ENCODE measurements around the gene ZMIZ1.

Gene ZMIZ1

DNA sequence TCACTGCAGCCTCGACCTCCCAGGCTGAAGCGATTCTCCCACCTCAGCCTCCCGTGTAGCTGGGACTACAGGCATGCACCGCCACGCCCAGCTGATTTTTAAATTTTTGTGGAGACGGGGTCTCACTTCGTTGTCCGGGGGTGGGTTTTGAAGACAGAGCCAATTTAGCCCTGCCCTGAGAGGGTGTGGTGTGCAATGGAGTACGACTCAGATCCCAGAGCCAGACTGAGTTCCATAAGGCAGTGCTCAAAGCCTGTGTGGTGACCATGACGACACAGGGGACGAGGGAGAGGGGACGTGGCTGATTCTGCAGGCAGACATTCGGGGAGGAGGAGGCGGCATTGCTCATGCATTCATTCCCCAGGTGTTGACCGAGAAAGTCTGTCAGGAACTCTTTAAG lies 72.1 kb downstream of the ZMIZ1 start:
- no peak for FAIRE-seq

DNA sequence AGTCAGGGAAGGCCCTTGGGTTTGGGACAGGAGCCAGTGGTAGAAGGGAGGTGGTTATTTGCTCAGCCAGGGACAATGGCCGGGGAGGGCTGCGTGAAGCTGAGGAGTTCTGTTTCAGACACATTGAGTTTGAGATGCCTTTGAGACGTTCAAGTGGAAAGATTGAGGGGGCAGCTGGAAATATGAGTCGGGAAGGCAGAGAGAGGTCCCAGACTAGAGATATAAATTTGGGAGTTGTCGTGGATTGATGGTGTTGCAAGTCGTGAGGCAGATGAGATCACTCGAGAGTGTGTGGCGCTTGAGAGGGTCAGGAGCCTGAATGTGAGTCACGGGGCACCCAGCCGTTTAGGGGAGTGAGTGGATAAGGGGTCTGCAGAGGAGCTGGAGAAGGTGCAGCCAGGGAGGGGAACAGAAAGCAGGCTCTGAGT lies 73.3 kb downstream of the ZMIZ1 start:
- FAIRE-seq = no peak

DNA sequence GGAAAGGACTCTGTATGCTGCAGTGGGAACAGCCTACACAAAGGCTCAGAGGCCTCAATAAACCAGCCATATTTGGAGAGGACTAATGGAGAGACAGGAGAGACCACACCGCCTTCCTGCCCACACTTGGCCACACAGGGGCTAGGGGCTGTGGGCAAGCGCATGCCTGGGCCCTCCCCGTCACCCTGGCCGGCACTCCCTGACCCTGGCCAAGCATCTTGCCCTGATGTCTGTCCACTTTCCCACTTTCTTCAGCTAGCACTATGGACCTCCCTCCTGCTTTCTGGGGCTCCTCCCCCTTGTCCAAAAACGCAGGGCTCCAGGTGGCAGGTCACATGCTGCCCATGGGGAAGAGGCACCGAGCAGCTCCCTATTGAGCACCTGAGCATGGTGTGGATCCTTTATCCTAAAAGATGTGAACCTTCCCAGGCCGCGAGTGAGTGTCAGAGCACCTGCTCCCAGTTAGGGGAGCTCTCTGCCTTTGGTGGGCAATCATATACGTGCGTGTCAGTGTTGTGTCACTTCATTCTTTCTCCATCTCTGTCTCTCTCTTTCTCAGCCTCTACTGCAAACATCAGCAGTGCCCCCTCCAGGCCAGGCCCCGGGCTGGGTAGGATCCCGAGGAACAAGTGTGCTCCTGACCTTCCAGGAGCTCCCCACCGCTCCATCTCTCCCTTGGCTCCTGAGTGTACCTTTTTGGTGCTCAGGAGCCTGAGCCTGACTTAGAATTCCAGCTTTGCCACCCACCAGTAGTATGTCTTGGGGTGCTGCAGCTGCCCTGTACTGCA lies 74.0 kb downstream of the ZMIZ1 start:
- FAIRE-seq = no peak

DNA sequence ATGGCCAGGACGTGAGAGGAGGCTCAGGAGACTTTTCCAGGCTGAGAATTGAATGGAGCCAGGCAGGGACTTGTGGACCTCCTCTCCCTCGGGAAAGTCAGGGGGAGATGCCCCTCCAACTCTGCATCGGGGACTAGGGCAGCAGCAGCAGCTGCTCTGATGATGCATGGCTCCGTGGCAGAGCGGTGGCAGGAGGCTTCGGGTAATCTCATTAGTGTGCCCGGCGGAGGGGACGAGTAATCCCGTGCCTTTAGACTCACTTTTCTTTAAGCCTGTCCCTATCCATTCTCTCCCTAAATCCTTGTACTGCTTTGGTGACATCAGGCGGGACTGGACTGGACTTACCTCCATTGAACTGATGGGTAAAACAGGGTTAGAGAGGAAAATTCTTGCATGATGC lies 75.1 kb downstream of the ZMIZ1 start:
- FAIRE-seq = no peak

DNA sequence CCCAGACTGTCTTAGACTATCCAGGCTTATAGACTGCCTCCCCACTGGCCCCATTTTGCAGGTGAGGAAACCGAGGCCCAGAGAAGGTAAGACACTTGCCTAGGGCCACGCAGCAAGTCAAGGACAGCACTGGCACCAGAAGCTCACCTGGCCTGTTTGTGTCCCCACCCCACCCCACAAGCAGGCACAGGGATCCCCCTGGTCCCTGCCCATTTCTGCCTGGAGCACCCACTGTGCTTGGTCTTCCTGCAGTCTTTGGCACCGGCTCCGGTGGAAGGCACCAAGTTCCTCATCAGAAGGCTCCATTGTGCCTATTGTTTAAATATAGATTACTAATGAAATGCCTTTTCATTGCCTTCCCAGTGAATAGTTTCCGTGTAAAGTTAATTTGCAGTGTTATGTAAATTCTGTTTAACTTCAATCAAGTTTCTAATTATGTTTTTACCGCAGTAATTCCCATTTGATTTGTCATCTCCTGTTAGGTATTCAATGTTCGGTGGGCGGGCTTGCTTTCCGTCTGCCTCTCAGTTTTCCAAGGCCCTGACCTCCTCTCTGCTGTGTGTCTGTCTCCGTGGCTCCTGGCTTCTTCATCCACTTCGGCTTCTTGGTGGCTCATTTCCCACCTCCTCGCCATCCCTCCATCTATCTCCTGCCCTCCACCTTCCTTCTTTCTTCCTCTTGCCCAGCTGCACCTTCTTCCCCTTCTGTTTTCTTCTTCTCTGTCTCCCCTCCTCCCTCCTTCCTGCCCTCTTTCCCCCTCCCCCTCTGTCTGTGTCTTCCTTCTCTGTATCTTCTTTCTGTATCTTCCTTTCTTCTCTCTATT lies 75.8 kb downstream of the ZMIZ1 start:
- FAIRE-seq = no peak

DNA sequence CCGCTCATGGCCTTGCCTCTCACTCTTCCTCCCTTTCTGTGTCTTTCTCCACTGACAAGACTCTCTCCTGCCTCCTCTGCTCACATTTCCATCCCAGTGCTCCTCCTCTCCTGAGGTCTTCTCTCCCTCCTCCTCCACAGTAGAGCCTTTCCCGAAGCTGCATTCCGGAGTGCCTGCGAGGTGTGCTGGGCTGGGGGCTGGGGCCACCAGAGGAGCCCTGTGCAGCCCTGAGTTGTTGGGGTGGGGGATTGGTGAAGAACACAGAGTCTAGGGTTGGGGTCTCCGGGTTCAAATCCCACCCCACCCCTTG lies 76.4 kb downstream of the ZMIZ1 start:
- FAIRE-seq = no peak

DNA sequence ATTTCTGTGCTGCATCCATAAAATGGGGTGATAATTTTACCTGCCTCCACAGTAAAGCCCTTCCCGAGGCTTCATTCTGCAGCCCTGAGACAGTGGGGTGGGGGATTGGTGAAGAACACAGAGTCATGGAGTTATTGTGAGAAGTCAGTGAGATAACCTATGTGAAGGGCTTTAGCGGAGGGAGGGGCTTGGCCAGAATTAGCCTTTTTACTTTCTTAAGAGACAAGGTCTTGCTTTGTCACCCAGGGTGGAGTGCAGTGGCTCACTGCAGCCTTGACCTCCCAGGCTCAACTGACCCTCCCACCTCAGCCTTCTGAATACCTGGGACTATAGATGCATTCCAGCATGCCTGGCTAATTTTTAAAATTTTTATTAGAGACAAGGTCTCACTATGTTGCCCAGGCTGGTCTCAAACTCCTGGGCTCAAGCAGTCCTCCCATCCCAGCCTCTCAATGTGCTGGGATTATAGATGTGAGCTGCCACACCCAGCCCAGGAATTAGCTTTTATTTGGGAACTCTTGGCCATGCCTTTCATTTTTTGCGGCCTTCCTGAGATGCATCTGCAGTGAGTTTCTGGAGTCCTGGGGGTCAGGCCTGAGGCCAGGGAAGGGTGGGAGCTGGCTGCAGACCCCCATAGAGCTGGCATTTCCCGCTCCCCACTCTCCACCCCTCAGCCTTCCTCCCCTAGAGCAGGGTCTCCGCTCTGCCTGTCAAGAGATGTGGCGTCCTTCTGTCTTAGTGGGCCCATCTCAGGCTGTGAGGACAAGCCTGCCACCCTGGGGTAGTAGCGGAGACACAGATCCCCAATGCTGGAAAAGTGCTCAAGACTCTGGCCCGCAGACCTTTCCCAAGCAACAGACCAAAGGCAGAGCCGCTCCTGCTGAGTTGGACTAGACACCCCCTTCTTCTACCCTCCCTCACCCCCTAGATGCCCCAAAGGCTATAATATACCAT lies 77.0 kb downstream of the ZMIZ1 start:
- FAIRE-seq = no peak

DNA sequence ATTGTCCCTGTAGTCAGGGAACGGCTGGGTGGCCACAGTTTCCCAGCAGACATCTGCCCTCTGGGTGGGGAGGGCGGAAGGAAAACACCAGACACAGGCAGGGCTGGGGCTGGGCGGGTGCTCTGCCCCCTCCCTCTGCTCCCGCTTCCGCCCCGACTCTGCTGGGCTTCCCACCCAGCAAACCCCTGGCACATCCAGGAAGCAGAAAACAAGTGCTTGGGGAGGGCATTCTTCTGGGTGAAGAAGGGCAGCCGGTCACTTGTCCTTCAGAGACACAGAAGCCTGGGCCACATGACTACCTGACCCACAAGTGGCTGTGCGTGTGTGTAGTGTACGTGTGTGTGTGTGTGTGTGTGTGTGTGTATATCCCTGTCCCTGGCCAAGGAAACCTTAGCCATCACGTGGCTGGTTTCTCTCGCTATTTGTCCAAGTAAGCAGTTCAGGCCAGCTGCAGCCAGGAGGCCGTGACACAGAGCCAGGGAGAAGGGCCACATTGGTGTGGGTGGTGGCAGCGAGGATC lies 77.9 kb downstream of the ZMIZ1 start:
- FAIRE-seq = no peak

DNA sequence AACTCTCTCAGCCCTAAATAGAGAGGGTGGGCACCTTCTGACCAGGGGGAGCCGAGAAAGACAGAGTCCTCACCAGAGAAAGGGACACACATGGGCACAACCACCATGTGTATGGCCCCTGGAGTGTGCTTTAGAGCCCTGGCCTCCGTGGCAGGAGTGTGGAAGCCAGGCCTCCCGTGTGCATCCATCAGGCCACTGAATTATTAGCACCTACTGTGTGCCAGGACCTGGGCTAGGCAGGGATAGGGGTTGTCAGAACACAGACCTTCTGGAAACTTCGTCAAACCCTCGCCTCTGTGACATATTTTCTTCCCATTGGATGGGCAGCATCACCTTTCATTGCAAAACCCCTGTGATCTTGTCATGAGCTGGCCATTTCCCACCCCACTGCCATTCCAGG lies 78.5 kb downstream of the ZMIZ1 start:
- FAIRE-seq = no peak

DNA sequence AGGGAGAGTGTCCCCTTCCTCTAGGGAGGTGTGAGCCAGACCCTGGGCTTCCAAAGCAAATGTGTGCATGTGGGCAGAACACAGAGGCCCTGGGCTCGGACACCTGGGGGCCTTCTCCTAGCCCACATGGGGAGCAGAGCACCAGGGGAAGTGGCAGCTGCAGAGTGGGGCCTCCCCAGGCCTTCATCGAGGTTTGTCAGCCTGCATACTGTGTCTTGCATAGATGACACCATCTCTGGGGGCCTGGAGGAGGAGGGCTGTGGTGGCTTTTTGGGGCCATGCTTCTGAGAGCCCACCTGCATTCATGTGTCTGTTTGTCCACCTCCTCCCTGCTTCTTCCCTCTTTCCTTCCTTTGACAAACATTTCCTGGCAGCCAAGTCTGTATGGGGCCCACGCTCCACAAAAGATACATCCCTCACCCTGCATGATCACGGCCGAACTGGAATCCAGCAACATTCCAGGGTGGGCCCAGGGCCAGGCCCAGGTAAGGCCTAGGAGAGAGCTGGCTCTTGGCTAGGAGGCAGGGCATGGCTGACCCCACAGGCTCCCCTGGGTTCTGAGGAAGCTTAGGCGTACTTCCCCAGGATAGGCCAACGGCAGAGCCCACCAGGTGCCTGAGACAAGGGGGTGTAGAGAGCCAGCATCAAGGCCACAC lies 79.2 kb downstream of the ZMIZ1 start:
- no peak for FAIRE-seq

DNA sequence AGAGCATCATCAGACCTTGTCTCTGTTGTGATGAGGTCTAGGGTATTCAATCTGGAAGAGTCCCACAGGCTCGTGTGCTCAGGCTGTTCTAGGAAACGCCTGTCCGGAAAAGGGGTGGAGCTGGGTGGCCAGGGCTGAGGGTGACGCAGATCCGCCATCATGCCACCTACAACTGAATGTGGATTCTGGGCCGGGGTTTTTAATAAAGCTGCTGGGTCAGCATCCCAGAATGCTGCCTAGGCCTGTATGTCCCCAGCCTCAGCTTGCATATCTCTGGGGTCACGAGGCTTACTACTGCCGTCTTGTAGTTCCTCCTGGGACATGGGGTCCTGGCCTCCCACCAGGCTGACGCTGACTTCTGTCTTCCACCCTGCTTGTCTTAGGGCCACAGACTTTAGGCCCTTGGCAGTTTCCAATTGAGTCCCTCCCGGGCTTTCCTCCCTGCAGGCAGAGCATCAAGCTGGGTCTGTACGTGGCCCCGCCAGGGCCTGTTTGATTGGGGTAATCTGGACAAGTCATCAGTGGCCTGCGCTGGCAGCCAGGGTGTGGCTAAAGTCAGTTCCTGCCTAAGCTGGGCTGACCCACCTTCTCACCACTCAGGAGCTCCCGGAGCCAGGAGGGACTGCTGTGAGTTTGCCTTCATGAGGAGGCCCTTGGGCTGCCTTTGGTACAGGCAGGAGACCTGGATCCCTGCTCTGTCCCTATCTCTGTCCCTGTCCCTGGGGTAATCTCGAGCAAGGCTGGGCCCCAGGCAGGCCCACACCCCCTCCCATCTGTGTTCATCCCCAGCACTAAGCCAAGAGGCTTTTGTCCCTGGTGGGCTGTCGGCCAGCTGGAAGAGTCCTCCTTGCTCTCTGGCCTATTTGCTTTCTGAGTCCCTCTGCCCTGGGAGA lies 79.9 kb downstream of the ZMIZ1 start:
- no peak for FAIRE-seq

DNA sequence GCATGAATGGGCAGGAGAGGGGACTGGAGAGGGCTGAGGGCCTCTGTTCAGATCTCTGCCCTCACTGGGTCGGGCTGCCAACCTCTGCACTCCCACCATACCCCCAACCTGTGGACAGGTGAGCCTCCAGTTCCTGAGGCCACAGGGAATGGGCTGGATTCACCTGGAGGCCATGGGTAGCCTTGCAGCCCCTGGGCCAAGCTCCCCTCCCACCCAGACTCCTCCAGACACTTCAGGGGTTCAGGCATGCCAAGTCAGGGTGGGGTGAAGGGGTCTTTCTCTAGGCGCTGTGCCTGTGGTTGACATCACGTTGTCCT lies 80.5 kb downstream of the ZMIZ1 start:
- FAIRE-seq = no peak

DNA sequence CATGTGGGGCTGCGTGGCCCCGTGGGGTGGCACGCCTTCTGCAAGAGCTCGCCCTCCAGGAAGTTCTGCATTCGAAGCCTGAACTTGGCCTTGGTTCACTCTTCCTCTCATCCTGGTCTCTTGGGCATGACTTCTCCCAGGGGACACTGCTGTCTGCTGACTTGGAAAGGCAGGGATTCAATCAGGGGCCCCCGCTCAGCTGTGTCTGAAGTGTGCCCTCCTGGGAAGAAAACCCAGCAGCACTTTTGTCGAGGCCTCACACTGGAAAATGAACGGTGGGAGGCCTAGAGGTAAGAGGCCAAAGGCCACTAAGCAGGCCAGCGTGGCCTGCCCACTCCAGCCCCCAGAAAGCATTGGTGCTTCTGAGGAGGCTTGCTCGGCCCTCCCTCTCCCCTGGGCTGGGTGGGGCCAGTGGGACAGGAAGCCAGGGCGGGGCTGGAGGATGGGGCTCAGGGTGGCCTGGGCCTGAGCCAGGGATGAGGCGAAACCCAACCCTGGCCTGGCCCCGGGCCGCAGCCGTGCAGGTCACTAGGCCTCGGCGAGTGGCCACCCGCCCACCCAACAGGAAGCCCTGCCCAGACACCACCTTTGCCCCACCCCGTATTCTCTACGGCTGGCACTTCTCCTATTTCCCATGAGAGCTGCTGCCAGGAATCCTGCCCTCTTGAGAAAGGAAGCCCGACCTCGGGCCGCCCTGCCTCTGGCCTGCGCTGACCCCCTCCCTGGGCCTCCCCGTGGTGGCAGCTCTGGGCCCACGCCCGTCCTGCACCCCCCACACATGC lies 81.1 kb downstream of the ZMIZ1 start:
- FAIRE-seq = no peak

DNA sequence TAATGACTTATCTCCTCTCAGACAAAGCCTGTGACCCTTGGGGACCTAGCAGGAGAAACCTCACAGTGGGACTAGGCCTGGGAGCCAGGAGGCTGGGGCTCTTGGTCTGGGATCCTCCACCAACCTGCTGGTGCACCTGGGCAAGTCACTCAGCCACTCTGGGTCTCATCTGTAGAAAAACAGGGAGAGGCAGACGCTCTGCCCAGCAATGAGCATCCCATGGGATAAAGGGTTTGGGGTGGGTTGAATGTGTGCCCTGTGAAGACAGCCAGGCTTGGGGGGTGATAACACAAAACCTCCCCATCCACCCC lies 81.6 kb downstream of the ZMIZ1 start:
- FAIRE-seq = no peak

DNA sequence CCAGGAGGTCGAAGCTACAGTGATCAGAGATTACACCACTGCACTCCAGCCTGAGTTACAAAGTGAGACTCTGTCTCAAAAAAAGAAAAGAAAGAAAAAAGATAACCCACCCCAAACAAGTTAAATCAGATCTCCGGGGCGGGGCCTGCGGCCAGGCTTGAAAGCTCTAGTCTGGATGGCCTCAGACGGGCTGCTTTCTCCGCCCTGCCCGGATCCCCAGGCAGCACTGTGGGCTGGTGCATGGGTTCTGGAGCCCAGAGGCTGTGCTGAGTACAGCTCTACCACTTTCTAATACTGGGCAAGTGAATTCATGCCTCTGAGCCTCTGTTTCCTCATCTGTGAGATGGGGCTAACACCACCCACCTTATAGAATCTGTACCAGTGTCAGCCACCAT lies 83.7 kb downstream of the ZMIZ1 start:
- FAIRE-seq = no peak

DNA sequence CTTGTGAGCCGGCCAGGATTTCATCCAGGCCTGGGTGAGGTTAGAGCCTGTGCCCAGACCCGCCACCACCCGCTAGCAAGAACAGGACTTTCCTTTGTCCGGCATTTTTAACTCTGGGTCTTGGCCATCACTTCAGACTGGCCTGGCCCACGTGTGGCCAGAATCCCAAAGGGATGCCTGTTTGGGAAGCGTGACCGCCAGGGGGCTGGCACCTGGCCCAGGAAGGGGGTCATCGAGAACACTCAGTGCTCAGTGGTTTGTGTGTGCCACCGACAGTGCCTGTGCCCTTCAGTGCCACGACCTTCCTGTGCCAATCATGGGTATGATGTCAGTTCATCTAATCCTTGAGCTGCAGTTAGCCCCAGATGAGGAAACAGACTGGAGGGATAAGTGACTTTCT lies 85.0 kb downstream of the ZMIZ1 start:
- no peak for FAIRE-seq

DNA sequence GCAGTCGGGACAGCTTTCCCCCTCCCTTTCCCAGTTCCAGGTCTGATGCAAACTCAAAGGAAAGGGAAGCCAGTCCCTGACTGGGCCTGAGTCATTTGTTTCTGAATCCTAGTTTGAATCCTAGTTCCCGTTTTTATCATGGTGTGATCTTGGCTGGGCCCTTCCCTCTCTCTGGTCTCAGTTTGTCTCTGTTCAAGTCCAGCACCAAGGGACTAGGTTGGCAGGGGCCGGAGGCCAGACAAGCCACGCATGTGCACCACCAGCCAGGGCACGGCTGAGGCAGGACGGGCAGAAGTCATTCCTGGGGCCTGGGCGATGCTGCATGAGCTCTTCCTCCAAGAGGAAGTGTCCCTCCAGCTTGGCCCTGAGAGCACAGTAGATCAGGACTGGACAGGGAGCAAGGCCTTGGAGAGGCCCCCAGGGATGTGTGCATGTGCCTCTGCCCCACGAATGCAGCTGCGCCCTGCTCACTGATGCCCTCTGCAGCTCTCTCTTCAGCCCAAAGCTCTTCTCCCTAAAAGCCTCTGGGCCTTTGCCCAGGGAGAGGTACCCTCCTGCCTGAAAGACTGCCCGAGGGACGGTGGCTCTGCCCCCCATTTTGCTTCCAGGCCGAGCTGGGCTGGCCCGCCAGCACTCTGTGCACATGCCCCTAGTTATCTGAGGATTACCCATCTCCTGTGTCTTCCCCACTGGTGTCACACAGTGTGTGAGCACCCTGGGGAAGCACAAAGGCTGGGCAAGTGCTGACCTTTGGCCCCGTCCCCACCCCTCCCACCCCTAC lies 86.7 kb downstream of the ZMIZ1 start:
- no peak for FAIRE-seq

DNA sequence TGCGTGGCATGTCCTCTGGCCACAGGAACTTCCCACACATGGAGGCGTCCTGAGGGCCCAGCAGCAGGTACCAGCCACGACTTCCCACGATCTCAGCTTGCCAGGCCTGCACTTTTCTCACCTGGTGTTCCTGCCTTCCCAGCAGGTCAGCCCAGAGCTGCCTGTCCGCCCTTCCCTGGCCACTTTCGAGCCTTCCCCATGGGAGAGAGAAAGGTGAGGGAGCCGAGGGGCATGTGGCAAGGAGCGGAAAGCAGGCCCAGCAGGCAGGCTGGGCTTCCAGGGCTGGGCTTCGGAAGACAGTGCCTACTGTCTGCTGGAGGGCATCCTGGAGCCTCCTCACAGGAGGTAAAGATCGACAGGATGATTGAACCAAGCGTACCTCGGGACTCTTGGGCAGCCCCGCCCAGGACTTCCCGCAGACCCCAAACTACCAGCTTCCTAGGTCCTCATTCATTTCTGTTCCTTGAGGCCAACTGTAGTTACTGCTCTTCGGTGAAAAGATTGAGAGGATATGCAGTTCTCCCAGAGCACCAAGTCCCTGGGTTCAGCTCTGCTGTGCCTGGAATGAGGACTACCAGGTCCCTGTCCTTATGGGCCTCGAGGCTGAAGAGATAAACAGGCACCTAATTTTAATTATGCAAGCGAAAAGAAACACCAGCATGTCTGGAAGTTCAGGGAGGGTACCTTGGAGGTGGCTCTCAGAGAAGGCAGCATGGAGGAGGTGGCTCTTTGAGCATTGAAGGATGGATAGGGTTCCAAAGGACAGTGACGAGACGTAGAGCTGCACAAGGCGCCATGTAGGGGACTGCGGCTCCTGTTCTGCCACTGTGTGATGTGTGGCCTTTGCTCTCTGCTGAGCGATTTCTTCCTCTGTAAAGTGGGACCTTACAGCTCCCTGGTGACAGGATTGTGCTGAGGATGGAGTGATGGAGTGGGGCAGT lies 87.8 kb downstream of the ZMIZ1 start:
- FAIRE-seq = no peak

DNA sequence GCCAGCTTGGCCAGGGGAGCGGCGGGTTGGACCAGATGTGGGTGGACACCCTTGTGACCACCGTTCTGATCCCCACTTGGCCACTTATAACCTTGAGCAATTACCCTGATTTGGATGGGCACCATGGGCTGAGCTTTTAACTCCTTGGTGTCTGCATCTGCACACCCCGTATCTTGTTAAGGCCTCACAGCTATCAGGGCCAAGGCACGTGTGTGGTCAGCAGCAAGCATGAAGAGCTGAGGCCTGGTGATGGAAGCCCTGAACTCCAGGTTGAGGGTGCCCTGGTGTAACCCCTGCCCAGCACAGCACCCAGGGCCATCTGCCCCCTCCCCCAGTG lies 89.2 kb downstream of the ZMIZ1 start:
- FAIRE-seq = no peak

All from endometrium (tissue), 2 donors.